Peyer's patch (tissue), 4 donors: ENCODE measurements around the gene TMEM169. TPM values are rescaled to one million over a fixed set of nuclear protein-coding genes. Genes with fewer than 3 reads are reported as not detected.

Experiments used
- DNase-seq, 3 donors: peaks; one replicate each; pipeline ENCODE4 v3.0.0-alpha.2; 2017 to 2019
- H3K27ac ChIP-seq, 4 donors: fragments of 200-600 bp; sonication (generic); one replicate each; pipeline ENCODE4 v1.5.1; 2016 to 2019
- H3K27me3 ChIP-seq, 2 donors: fragments of 200-600 bp; sonication (generic); one replicate each; pipeline ENCODE4 v1.5.1; 2019
- H3K36me3 ChIP-seq, 3 donors: fragments of 200-600 bp; sonication (generic); one replicate each; pipeline ENCODE4 v1.5.1; 2016 to 2019
- H3K4me1 ChIP-seq, 4 donors: fragments of 200-600 bp; sonication (generic); one replicate each; pipeline ENCODE4 v1.5.1; 2016 to 2019
- H3K4me3 ChIP-seq, 4 donors: fragments of 200-600 bp; sonication (generic); 1 replicate in 3 of 4; 2 replicates in 1 of 4; pipeline ENCODE4 v1.5.1; 2016 to 2019; ENCODE audit warnings: mild to moderate bottlenecking in 1 of 4
- H3K9me3 ChIP-seq, 4 donors: fragments of 200-600 bp; sonication (generic); one replicate each; pipeline ENCODE4 v1.5.1; 2016 to 2019; ENCODE audit warnings: mild to moderate bottlenecking in 1 of 4
- CTCF ChIP-seq, 6 experiments: fragments of 450-650 bp in 4 of 6; fragments of 200-600 bp in 2 of 6; sonication (generic) in 1 of 6; IDR thresholded peaks; one replicate each; pipeline ENCODE4 v1.5.1; 2017 to 2019; ENCODE audit warnings: antibody characterized with exemption in 6 of 6, mild to moderate bottlenecking in 3 of 6, moderate library complexity in 1 of 6
- POLR2A ChIP-seq, 2 donors: fragments of 450-650 bp; IDR thresholded peaks; one replicate each; pipeline ENCODE4 v1.5.1; 2017; ENCODE audit warnings: antibody characterized with exemption in 2 of 2, mild to moderate bottlenecking in 2 of 2, moderate library complexity in 2 of 2
- total RNA-seq, 4 donors: library from RNA; depleted of rRNA; stranded (reverse); fragments of >200 nt; gene quantifications; one replicate each; pipeline ENCODE4 v1.1.0, GENCODE V29; 2016

Gene TMEM169
- total RNA-seq, 4 donors from 2014 or later: 1.6 TPM; not detected in 3

- Histone ChIP-seq H3K27me3 (no peaks in the 10 kb centered on the region), H3K27ac (peak overlapping the region; percentile 83 to 87 (median 85)), H3K36me3 (peaks cover 0 to 33% (median 0%) of the 10 kb centered on the region in 3 donors), H3K9me3 (no peaks in the 10 kb centered on the region), H3K4me3 (peak overlapping the region; percentile 69 to 73 (median 72)), H3K4me1 (peaks cover 0 to 27% (median 2%) of the 10 kb centered on the region in 4 donors)
- no peak for DNase-seq
- TF ChIP-seq CTCF (IDR thresholded peaks at IDR 0.05) (peak in 5 of 6 experiments; percentile 32 to 58 (median 46)), POLR2A (IDR thresholded peaks at IDR 0.05) (no peak)
These were observed 28.4 kb downstream of the TMEM169 start for GRCh38 chr2:216109962-216110614.

- Histone ChIP-seq H3K9me3 (no peaks in the 10 kb centered on the region), H3K36me3 (peaks cover 0 to 33% (median 0%) of the 10 kb centered on the region in 3 donors), H3K4me3 (peak overlapping the region in 1 of 4 donors; percentile 73), H3K27me3 (no peaks in the 10 kb centered on the region), H3K27ac (peak overlapping the region in 3 of 4 donors; percentile 83 to 87 (median 87)), H3K4me1 (peaks cover 0 to 32% (median 2%) of the 10 kb centered on the region in 4 donors)
- TF ChIP-seq CTCF (IDR thresholded peaks at IDR 0.05) (no peak), POLR2A (IDR thresholded peaks at IDR 0.05) (no peak)
- no peak for DNase-seq
These were observed 28.9 kb downstream of the TMEM169 start for GRCh38 chr2:216110620-216111019.

GRCh38 chr2:216111122-216111521 is 29.4 kb downstream of the TMEM169 start:
- TF ChIP-seq CTCF (IDR thresholded peaks at IDR 0.05) (no peak), POLR2A (IDR thresholded peaks at IDR 0.05) (no peak)
- peaks cover 0 to 33% (median 0%) of the 10 kb centered on the region in 3 donors for H3K36me3 ChIP-seq
- DNase-seq: no peak
- no peaks in the 10 kb centered on the region for H3K27me3 ChIP-seq
- H3K4me3 ChIP-seq: no peak overlapping the region
- no peak overlapping the region for H3K27ac ChIP-seq
- peaks cover 0 to 35% (median 2%) of the 10 kb centered on the region in 4 donors for H3K4me1 ChIP-seq
- H3K9me3 ChIP-seq: no peaks in the 10 kb centered on the region

DNA sequence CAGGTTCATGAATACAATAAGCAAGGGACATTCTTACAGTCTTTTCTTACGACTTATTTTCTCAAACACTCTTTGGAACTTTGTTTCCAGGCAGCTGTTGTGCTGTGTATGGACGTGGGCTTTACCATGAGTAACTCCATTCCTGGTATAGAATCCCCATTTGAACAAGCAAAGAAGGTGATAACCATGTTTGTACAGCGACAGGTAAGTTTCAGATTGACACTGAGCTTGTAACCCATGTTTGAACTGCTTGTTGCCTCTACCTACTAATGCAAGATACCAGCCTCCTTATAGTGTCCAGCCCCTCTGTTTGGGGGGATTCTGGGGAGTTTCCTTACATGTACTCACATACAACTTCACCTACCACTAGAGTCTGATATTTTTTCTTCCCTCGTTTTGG is 31.2 kb downstream of the TMEM169 start:
- H3K27ac ChIP-seq: no peak overlapping the region
- no peaks in the 10 kb centered on the region for H3K27me3 ChIP-seq
- DNase-seq: no peak
- no peak overlapping the region for H3K4me3 ChIP-seq
- no peak for TF ChIP-seq POLR2A (IDR thresholded peaks at IDR 0.05)
- H3K9me3 ChIP-seq: no peaks in the 10 kb centered on the region
- peaks cover 0 to 35% (median 2%) of the 10 kb centered on the region in 4 donors for H3K4me1 ChIP-seq
- H3K36me3 ChIP-seq: peaks cover 0 to 51% (median 0%) of the 10 kb centered on the region in 3 donors

GRCh38 chr2:216113572-216113971 is 31.9 kb downstream of the TMEM169 start:
- Histone ChIP-seq H3K9me3 (no peaks in the 10 kb centered on the region), H3K4me3 (no peak overlapping the region), H3K4me1 (peaks cover 0 to 35% (median 2%) of the 10 kb centered on the region in 4 donors), H3K27me3 (no peaks in the 10 kb centered on the region), H3K36me3 (peaks cover 0 to 58% (median 0%) of the 10 kb centered on the region in 3 donors), H3K27ac (no peak overlapping the region)
- DNase-seq: no peak
- TF ChIP-seq CTCF (IDR thresholded peaks at IDR 0.05) (no peak), POLR2A (IDR thresholded peaks at IDR 0.05) (no peak)

DNA sequence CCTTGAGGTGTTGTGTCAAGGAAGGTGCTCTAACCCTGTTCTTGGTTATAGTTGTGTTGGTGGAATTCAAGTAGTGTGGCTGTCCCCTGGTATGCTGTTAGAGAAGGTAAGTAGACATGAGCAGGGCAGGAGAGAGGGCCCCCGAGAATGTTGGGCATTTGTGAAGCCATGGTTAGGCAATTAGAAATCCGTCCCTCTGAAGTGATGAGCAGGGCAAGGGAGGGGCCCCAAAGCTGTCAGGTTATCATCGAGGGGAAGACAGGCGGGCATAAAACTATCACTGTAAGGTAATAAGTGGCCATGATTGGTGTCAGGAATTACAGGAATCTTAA is 32.6 kb downstream of the TMEM169 start:
- no peak for DNase-seq
- no peaks in the 10 kb centered on the region for H3K27me3 ChIP-seq
- H3K36me3 ChIP-seq: peaks cover 0 to 65% (median 0%) of the 10 kb centered on the region in 3 donors
- no peaks in the 10 kb centered on the region for H3K9me3 ChIP-seq
- H3K4me1 ChIP-seq: peaks cover 0 to 35% (median 2%) of the 10 kb centered on the region in 4 donors
- H3K4me3 ChIP-seq: no peak overlapping the region
- peak overlapping the region in 3 of 4 donors; percentile 63 to 76 (median 74) for H3K27ac ChIP-seq
- TF ChIP-seq CTCF (IDR thresholded peaks at IDR 0.05) (no peak), POLR2A (IDR thresholded peaks at IDR 0.05) (no peak)
